Measurements from ENCODE around the gene CCIN.
A peak's percentile ranks its signal among the peaks of the same experiment; 100 is the strongest.
"Not testable (repeated sequence)": the region's sequence is repeated elsewhere in the genome, so short reads cannot be mapped to it uniquely, and the experiment has no call there.

Gene CCIN

DNA sequence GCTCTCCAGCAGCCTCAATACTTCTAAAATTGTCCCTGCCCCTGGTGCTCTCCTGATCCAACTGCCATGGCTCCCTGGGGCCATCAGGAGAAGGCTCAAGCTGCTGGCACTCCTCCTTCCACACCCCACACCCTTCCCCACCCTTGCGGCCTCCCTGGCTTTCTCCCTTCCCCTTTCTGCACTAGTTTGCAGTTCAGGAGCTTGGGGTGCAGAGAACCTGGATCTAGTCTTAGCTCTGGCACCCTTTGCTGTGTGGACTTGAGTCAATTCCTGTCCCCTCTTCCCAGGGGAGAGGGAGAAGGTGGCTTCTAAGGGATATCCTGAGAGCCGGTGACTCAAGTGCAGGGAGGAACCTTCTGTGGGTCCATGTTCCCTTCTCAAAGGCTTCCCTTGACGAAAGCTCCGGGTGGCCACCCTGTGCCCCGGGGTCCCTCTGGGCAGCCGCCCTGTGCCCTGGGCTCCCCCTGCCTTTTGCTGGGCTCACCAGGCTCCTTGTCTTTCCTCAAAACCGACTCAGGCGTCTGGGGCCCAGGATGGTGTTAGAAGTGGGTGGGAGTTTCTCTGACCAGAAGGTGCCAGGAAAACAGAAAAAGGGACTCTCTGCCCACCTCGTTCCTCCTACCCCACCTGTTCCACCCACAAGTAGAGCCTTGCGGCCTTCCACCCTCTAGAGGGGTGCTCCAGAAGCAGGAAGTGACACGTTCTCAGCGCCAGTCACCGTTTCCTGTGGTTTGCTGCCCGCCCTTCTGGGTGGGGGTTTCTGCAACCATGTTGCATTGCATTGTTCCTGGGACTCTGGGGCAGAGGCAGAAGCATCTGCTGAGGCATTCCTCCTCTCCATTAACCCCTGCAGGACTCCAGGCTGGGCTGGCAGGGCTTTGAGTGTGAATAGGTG lies 17.6 kb upstream of the CCIN start:
- H3K36me3 ChIP-seq (ENCODE audit: insufficient read depth, low read length) = peaks cover 2% of the 10 kb centered on the region; the same call in 1 of the 2 replicates
- H3K4me3 ChIP-seq (ENCODE audit: low read length) = no peak overlapping the region
- no peak overlapping the region for H3K9ac ChIP-seq (ENCODE audit: low read depth, low read length)
- no peak overlapping the region for H3K27ac ChIP-seq (ENCODE audit: low read depth, low read length)
- no peaks in the 10 kb centered on the region for H3K27me3 ChIP-seq (ENCODE audit: insufficient read depth, low read length)
- H3K9me3 ChIP-seq (ENCODE audit: insufficient read depth, low read depth, low read length) = peaks cover 5% of the 10 kb centered on the region
- no peaks in the 10 kb centered on the region for H3K4me1 ChIP-seq (ENCODE audit: insufficient read depth, low read length)
- 84% methylated on average over 13 of the region's 14 CpGs for WGBS

- Histone ChIP-seq H3K27me3 (ENCODE audit: insufficient read depth, low read length) (no peaks in the 10 kb centered on the region), H3K4me1 (ENCODE audit: insufficient read depth, low read length) (no peaks in the 10 kb centered on the region), H3K9ac (ENCODE audit: low read depth, low read length) (no peak overlapping the region), H3K36me3 (ENCODE audit: insufficient read depth, low read length) (peaks cover 3% of the 10 kb centered on the region; the same call in 1 of the 2 replicates), H3K9me3 (ENCODE audit: insufficient read depth, low read depth, low read length) (peaks cover 8% of the 10 kb centered on the region), H3K4me3 (ENCODE audit: low read length) (no peak overlapping the region), H3K27ac (ENCODE audit: low read depth, low read length) (no peak overlapping the region)
- WGBS = 85% methylated on average over 10 of the region's 10 CpGs
Observed at GRCh38 chr9:36152741-36153438, 16.3 kb upstream of the CCIN start.

DNA sequence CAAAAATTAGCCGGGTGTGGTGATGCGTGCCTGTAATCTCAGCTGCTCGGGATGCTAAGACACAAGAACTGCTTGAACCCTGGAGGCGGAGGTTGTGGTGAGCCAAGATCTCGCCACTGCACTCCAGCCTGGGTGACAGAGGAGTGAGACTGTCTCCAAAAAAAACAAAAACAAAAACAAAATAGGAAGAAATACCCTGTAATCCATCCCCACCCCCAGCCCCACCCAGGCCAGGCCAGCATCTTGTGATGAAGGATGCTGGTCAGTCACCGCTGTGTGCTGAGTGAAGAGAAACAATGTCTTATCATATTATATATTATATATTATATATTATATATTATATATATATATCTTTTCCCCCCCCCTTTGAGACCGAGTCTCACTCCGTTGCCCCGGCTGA lies 15.4 kb upstream of the CCIN start:
- H3K9ac ChIP-seq (ENCODE audit: low read depth, low read length) = no peak overlapping the region
- peaks cover 8% of the 10 kb centered on the region for H3K9me3 ChIP-seq (ENCODE audit: insufficient read depth, low read depth, low read length)
- no peak overlapping the region for H3K27ac ChIP-seq (ENCODE audit: low read depth, low read length)
- H3K4me1 ChIP-seq (ENCODE audit: insufficient read depth, low read length) = no peaks in the 10 kb centered on the region
- H3K4me3 ChIP-seq (ENCODE audit: low read length) = no peak overlapping the region
- H3K36me3 ChIP-seq (ENCODE audit: insufficient read depth, low read length) = peaks cover 3% of the 10 kb centered on the region; the same call in 1 of the 2 replicates
- H3K27me3 ChIP-seq (ENCODE audit: insufficient read depth, low read length) = no peaks in the 10 kb centered on the region
- 83% methylated on average over 8 of the region's 9 CpGs for WGBS

DNA sequence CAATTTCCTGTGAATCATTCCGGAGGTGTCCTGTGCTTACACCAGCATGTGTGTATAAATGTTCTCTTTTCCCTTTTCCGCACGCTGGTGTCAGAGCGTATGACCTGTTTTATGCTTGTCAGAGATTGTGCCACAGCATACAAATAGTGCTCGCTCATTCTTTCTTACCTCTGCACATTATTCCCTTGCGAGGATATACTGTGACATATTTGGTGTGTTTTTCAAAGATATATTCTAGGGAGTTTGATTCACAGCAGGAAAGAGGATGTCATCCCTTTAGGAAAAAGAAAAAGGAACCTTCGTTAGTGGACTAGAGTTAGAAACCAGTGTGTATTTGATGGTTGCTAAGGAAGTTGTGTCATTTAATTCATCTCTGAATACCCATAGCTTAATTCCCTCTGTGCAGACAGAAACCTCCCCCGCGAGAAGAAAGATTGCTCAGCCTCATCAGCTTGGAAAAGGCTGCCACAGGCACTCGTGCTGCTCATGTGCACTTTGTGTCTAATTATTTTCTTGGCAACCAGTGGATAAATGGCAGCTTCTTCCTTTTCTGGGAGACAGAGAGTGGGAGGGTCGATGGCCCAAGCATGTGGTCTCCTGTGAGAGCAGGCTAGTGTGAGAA lies 14.7 kb upstream of the CCIN start:
- Histone ChIP-seq H3K9me3 (ENCODE audit: insufficient read depth, low read depth, low read length) (peaks cover 8% of the 10 kb centered on the region), H3K36me3 (ENCODE audit: insufficient read depth, low read length) (peaks cover 3% of the 10 kb centered on the region; the same call in 1 of the 2 replicates), H3K4me3 (ENCODE audit: low read length) (no peak overlapping the region), H3K27me3 (ENCODE audit: insufficient read depth, low read length) (no peaks in the 10 kb centered on the region), H3K27ac (ENCODE audit: low read depth, low read length) (no peak overlapping the region), H3K9ac (ENCODE audit: low read depth, low read length) (no peak overlapping the region), H3K4me1 (ENCODE audit: insufficient read depth, low read length) (no peaks in the 10 kb centered on the region)
- 85% methylated on average over 11 of the region's 11 CpGs for WGBS

GRCh38 chr9:36156116-36156515 lies 13.1 kb upstream of the CCIN start:
- no peak overlapping the region for H3K9ac ChIP-seq (ENCODE audit: low read depth, low read length)
- peaks cover 3% of the 10 kb centered on the region; the same call in 1 of the 2 replicates for H3K36me3 ChIP-seq (ENCODE audit: insufficient read depth, low read length)
- H3K27me3 ChIP-seq (ENCODE audit: insufficient read depth, low read length) = no peaks in the 10 kb centered on the region
- H3K9me3 ChIP-seq (ENCODE audit: insufficient read depth, low read depth, low read length) = peaks cover 8% of the 10 kb centered on the region
- H3K4me1 ChIP-seq (ENCODE audit: insufficient read depth, low read length) = no peaks in the 10 kb centered on the region
- H3K4me3 ChIP-seq (ENCODE audit: low read length) = no peak overlapping the region
- no peak overlapping the region for H3K27ac ChIP-seq (ENCODE audit: low read depth, low read length)
- 94% methylated on average over 6 of the region's 6 CpGs for WGBS

DNA sequence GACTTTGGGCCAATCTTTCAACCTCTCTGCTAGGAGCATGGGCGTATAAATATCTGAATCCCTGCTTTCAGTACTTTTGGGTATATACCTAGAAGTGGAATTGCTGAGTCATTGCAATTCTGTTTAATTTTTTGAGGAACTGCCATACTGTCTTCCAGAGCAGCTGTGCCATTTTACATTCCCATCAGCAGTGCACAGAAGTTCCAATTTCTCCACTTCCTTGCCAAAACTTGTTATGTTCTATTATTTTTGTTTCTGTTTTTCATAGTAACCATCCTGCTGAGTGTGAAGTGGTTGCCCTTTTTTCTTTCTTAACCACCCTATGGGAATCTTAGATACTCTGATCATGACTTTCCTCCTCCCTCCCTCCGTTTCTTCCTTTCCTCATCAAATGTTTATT lies 11.1 kb upstream of the CCIN start:
- H3K9me3 ChIP-seq (ENCODE audit: insufficient read depth, low read depth, low read length) = peaks cover 8% of the 10 kb centered on the region
- no peak overlapping the region for H3K4me3 ChIP-seq (ENCODE audit: low read length)
- no peak overlapping the region for H3K9ac ChIP-seq (ENCODE audit: low read depth, low read length)
- 100% methylated on average over 2 of the region's 2 CpGs for WGBS
- H3K4me1 ChIP-seq (ENCODE audit: insufficient read depth, low read length) = peaks cover 11% of the 10 kb centered on the region
- H3K27me3 ChIP-seq (ENCODE audit: insufficient read depth, low read length) = no peaks in the 10 kb centered on the region
- no peak overlapping the region for H3K27ac ChIP-seq (ENCODE audit: low read depth, low read length)
- peaks cover 3% of the 10 kb centered on the region; the same call in 1 of the 2 replicates for H3K36me3 ChIP-seq (ENCODE audit: insufficient read depth, low read length)

DNA sequence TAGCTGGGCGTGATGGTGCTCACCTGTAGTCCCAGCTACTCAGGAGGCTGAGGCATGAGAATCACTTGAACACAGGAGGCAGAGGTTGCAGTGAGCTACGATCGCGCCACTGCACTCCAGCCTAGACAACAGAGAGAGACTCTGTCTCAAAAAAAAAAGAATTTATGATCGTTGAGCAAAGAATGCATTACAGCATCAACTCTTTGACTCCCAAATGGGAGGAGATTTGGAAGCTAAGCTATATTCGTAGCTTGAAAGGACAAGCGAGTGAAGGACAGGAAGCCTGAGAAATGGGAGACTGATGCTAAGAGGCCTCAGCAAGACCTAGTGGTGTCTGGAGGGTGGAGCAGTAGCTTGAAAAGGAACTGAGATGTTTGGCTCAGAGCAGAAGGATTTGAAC lies 10.3 kb upstream of the CCIN start:
- no peak overlapping the region for H3K9ac ChIP-seq (ENCODE audit: low read depth, low read length)
- H3K27me3 ChIP-seq (ENCODE audit: insufficient read depth, low read length) = no peaks in the 10 kb centered on the region
- H3K36me3 ChIP-seq (ENCODE audit: insufficient read depth, low read length) = peaks cover 3% of the 10 kb centered on the region; the same call in 1 of the 2 replicates
- H3K4me3 ChIP-seq (ENCODE audit: low read length) = no peak overlapping the region
- H3K4me1 ChIP-seq (ENCODE audit: insufficient read depth, low read length) = peaks cover 19% of the 10 kb centered on the region
- 94% methylated on average over 7 of the region's 7 CpGs for WGBS
- H3K9me3 ChIP-seq (ENCODE audit: insufficient read depth, low read depth, low read length) = peaks cover 8% of the 10 kb centered on the region
- no peak overlapping the region for H3K27ac ChIP-seq (ENCODE audit: low read depth, low read length)

DNA sequence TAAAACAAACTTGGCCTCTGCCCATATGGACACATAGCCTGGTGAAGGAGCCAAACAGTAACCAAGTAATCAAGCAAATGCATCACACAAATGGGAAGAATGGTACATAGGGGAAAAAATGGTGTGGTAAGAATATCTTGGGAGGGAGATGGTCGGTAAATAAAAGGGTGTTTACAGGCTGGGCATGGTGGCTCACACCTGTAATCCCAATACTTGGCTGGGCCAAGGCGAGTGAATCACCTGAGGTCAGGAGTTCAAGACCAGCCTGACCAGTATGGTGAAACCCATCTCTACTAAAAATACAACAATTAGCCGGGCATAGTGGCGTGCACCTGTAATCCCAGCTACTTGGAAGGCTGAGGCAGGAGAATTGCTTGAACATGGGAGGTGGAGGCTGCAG lies 9.7 kb upstream of the CCIN start:
- not testable (repeated sequence) for H3K27me3 ChIP-seq (ENCODE audit: insufficient read depth, low read length); H3K36me3 ChIP-seq (ENCODE audit: insufficient read depth, low read length); H3K9ac ChIP-seq (ENCODE audit: low read depth, low read length); H3K27ac ChIP-seq (ENCODE audit: low read depth, low read length); H3K4me3 ChIP-seq (ENCODE audit: low read length); H3K9me3 ChIP-seq (ENCODE audit: insufficient read depth, low read depth, low read length)
- peaks cover 22% of the 10 kb centered on the region for H3K4me1 ChIP-seq (ENCODE audit: insufficient read depth, low read length)
- WGBS = 96% methylated on average over 4 of the region's 4 CpGs

DNA sequence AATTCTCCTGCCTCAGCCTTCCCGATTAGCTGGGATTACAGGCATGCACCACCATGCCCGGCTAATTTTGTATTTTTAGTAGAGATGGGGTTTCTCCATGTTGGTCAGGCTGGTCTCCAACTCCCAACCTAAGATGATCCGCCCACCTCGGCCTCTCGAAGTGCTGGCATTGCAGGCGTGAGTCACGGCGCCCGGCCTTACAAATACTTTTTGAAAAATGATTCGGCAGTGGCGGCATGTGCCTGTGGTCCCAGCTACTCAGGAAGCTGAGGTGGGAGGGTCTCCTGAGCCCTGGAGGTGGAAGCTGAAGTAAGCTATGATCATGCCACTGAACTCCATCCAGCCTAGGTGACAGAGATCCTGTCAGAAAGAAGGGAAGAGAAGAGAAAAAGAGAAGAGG lies 9.1 kb upstream of the CCIN start:
- not testable (repeated sequence) for H3K9me3 ChIP-seq (ENCODE audit: insufficient read depth, low read depth, low read length); H3K4me3 ChIP-seq (ENCODE audit: low read length); H3K36me3 ChIP-seq (ENCODE audit: insufficient read depth, low read length); H3K27ac ChIP-seq (ENCODE audit: low read depth, low read length); H3K27me3 ChIP-seq (ENCODE audit: insufficient read depth, low read length); H3K9ac ChIP-seq (ENCODE audit: low read depth, low read length)
- WGBS = 85% methylated on average over 11 of the region's 11 CpGs
- peaks cover 27% of the 10 kb centered on the region for H3K4me1 ChIP-seq (ENCODE audit: insufficient read depth, low read length)

DNA sequence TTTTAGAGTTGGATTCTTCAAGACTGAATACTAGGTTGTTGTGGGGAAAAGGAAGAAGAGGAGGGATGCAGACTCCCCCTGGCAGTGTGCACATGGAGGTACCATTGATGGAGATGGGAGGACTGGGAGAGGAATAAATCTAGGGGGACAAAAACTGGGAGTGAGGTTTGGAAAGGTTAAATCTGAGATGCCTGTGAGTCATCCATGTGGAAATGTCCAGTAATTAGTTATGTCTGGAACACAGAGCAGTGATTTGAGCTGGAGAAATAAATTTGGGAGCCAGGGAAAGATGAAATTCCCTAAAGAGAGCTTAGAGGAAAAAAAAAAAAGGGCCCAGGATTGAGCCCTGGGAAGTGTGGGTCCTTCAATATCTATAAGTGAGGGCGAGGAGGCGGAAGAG lies 8.0 kb upstream of the CCIN start:
- Histone ChIP-seq H3K4me3 (ENCODE audit: low read length) (no peak overlapping the region), H3K4me1 (ENCODE audit: insufficient read depth, low read length) (peaks cover 27% of the 10 kb centered on the region), H3K9me3 (ENCODE audit: insufficient read depth, low read depth, low read length) (peaks cover 7% of the 10 kb centered on the region), H3K9ac (ENCODE audit: low read depth, low read length) (no peak overlapping the region), H3K27me3 (ENCODE audit: insufficient read depth, low read length) (no peaks in the 10 kb centered on the region), H3K36me3 (ENCODE audit: insufficient read depth, low read length) (peaks cover 3% of the 10 kb centered on the region; the same call in 1 of the 2 replicates), H3K27ac (ENCODE audit: low read depth, low read length) (no peak overlapping the region)
- WGBS = 90% methylated on average over 2 of the region's 2 CpGs

- WGBS = 80% methylated on average over 17 of the region's 17 CpGs
- no peaks in the 10 kb centered on the region for H3K36me3 ChIP-seq (ENCODE audit: insufficient read depth, low read length)
- no peaks in the 10 kb centered on the region for H3K9me3 ChIP-seq (ENCODE audit: insufficient read depth, low read depth, low read length)
- no peaks in the 10 kb centered on the region for H3K27me3 ChIP-seq (ENCODE audit: insufficient read depth, low read length)
- H3K27ac ChIP-seq (ENCODE audit: low read depth, low read length) = peak overlapping the region; percentile 74
- H3K4me1 ChIP-seq (ENCODE audit: insufficient read depth, low read length) = peaks cover 27% of the 10 kb centered on the region
- H3K9ac ChIP-seq (ENCODE audit: low read depth, low read length) = no peak overlapping the region
- H3K4me3 ChIP-seq (ENCODE audit: low read length) = no peak overlapping the region
Observed at GRCh38 chr9:36162211-36162738, 6.9 kb upstream of the CCIN start.
